DOHH2 (cell line): ENCODE results near the gene INHBC.
A peak's percentile ranks its signal among the peaks of the same experiment; 100 is the strongest.

Source experiments
- H3F3A ChIP-seq: fragments of 200-600 bp; sonication (generic), shearing (Covaris generic); 2 replicates; pipeline ENCODE4 v1.6.0; 2016; ENCODE audit warnings: antibody characterized with exemption, mild to moderate bottlenecking; ENCODE audit not compliant: control insufficient read depth, insufficient read depth
- H3K27ac ChIP-seq: fragments of 200-600 bp; sonication (generic); 2 replicates; pipeline ENCODE4 v1.5.1; 2014; ENCODE audit warnings: low read depth, mild to moderate bottlenecking, low read length, moderate library complexity
- H3K27me3 ChIP-seq: fragments of 200-600 bp; sonication (generic); 2 replicates; pipeline ENCODE4 v1.6.1; 2014; ENCODE audit warnings: mild to moderate bottlenecking, low read length, mixed read lengths; ENCODE audit not compliant: control insufficient read depth
- H3K36me3 ChIP-seq: fragments of 200-600 bp; sonication (generic); 2 replicates; pipeline ENCODE4 v1.6.1; 2014; ENCODE audit warnings: mild to moderate bottlenecking, low read length, moderate library complexity, mixed read lengths; ENCODE audit not compliant: control insufficient read depth
- H3K4me1 ChIP-seq: fragments of 200-600 bp; sonication (generic); 2 replicates; pipeline ENCODE4 v1.6.1; 2014; ENCODE audit warnings: mild to moderate bottlenecking, low read length, mixed read lengths; ENCODE audit not compliant: control insufficient read depth
- H3K4me2 ChIP-seq: fragments of 200-600 bp; sonication (generic); 2 replicates; pipeline ENCODE4 v1.6.0; 2014; ENCODE audit warnings: mild to moderate bottlenecking, low read length, moderate library complexity
- H3K4me3 ChIP-seq: fragments of 200-600 bp; sonication (generic); 2 replicates; pipeline ENCODE4 v1.5.1; 2014; ENCODE audit warnings: mild to moderate bottlenecking, low read length, mixed read lengths
- H3K79me2 ChIP-seq: fragments of 200-600 bp; sonication (generic); 2 replicates; pipeline ENCODE4 v1.6.1; 2014; ENCODE audit warnings: mild to moderate bottlenecking, low read length, mixed read lengths; ENCODE audit not compliant: control insufficient read depth
- H3K9me2 ChIP-seq: fragments of 200-600 bp; sonication (generic); replicated peaks from 2 replicates; pipeline ENCODE4 v1.6.1; 2014; ENCODE audit warnings: mild to moderate bottlenecking, low read length, mixed read lengths; ENCODE audit not compliant: control insufficient read depth
- H3K9me3 ChIP-seq: fragments of 200-600 bp; sonication (generic); 2 replicates; pipeline ENCODE4 v1.6.1; 2014; ENCODE audit warnings: antibody characterized with exemption, low read length, mixed read lengths; ENCODE audit not compliant: control insufficient read depth, insufficient read depth
- H4K20me1 ChIP-seq: fragments of 200-600 bp; sonication (generic); 2 replicates; pipeline ENCODE4 v1.6.0; 2014; ENCODE audit warnings: low read depth, mild to moderate bottlenecking, antibody characterized with exemption, low read length, moderate library complexity; ENCODE audit not compliant: control insufficient read depth, insufficient read depth
- CTCF ChIP-seq: fragments of 200-600 bp; sonication (generic); IDR thresholded peaks from one replicate; pipeline ENCODE4 v1.5.1; 2014; ENCODE audit warnings: antibody characterized with exemption, mild to moderate bottlenecking, low read depth, low read length; ENCODE audit not compliant: poor library complexity, severe bottlenecking
- EZH2phosphoT487 ChIP-seq: fragments of 200-600 bp; sonication (generic); IDR thresholded peaks from 2 replicates; pipeline ENCODE4 v1.6.1; 2017; ENCODE audit warnings: borderline replicate concordance, mild to moderate bottlenecking, antibody characterized with exemption, low read length, moderate library complexity, mixed read lengths

Gene INHBC

GRCh38 chr12:57474862-57475261, 40.3 kb downstream of the INHBC start:
- Histone ChIP-seq H3K4me2 (no peak overlapping the region), H3K27ac (no peak overlapping the region), H3K79me2 (peaks cover 24% of the 10 kb centered on the region), H3K4me1 (peaks cover 40% of the 10 kb centered on the region), H4K20me1 (no peaks in the 10 kb centered on the region), H3K9me2 (no peaks in the 10 kb centered on the region), H3K9me3 (no peaks in the 10 kb centered on the region), H3K4me3 (no peak overlapping the region), H3K36me3 (peaks cover 53% of the 10 kb centered on the region), H3K27me3 (no peaks in the 10 kb centered on the region), H3F3A (peaks cover 10% of the 10 kb centered on the region)
- TF ChIP-seq CTCF (no peak), EZH2phosphoT487 (no peak)

- Histone ChIP-seq H3K79me2 (peaks cover 24% of the 10 kb centered on the region), H3F3A (peaks cover 13% of the 10 kb centered on the region), H3K4me1 (peaks cover 47% of the 10 kb centered on the region), H3K4me3 (peak overlapping the region; percentile 90; the same call in 1 of the 2 replicates), H4K20me1 (no peaks in the 10 kb centered on the region), H3K9me2 (no peaks in the 10 kb centered on the region), H3K27me3 (no peaks in the 10 kb centered on the region), H3K27ac (no peak overlapping the region), H3K4me2 (peak overlapping the region; percentile 98; the same call in 1 of the 2 replicates), H3K9me3 (no peaks in the 10 kb centered on the region), H3K36me3 (peaks cover 51% of the 10 kb centered on the region)
- TF ChIP-seq CTCF (no peak), EZH2phosphoT487 (no peak)
Observed at GRCh38 chr12:57475271-57476161, 40.9 kb downstream of the INHBC start.

- Histone ChIP-seq H3K4me3 (peak overlapping the region; percentile 90), H3K27ac (peak overlapping the region; percentile 97), H3K36me3 (peaks cover 45% of the 10 kb centered on the region), H3K9me2 (no peaks in the 10 kb centered on the region), H3K27me3 (no peaks in the 10 kb centered on the region), H3K79me2 (peaks cover 24% of the 10 kb centered on the region), H3K4me2 (peak overlapping the region; percentile 98), H3F3A (peaks cover 18% of the 10 kb centered on the region), H3K9me3 (no peaks in the 10 kb centered on the region), H3K4me1 (peaks cover 52% of the 10 kb centered on the region), H4K20me1 (no peaks in the 10 kb centered on the region)
- TF ChIP-seq CTCF (peak; percentile 79), EZH2phosphoT487 (no peak)
Observed at GRCh38 chr12:57476162-57476992, 41.8 kb downstream of the INHBC start.
